Loucy (cell line): ENCODE measurements around the gene VPS37B.

Experiments
- EZH2phosphoT487 ChIP-seq: fragments of 200-600 bp; IDR thresholded peaks from 2 replicates; pipeline ENCODE4 v1.6.1; 2018; ENCODE audit warnings: antibody characterized with exemption, mild to moderate bottlenecking, moderate library complexity, borderline replicate concordance
- TF ChIP-seq, protein P1 (sequence below): fragments of 200-600 bp; sonication (generic); conservative IDR thresholded peaks from 2 replicates; pipeline ENCODE4 v1.5.1; 2014; ENCODE audit warnings: mild to moderate bottlenecking, antibody characterized with exemption, low read length

DNA sequence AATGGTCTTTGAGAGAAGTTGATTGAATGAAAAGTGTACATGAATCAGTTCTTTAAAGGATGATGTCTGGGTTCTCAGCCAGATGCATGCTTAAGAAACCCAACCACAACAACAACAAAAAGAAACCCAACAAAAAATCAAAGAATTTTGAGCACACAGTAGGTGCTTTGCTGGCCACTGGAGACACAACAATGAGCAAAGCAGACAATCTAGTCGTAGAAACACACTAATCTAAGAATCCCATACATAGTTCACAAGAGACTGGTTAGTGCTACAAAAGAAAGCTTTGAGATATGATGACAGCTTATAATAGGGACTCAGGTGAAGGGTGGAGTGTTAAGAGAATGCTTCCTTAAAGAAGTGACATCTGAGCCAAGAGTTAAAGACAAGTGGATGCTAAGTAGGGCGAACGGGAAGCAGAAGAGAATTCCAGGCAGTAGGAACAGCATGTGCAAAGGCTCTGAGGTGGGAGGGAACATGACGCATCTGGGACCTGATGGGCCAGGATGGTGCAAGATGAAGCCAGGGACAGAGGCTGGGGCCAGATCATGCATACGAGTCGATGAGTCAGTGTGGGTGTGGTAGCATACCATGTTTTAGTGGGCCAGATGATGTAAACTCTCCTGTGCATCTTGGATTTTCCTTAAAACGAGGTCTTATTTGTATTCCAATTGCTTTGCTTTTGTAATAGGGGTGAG is 65.3 kb downstream of the VPS37B start:
- TF ChIP-seq, protein P1, sequence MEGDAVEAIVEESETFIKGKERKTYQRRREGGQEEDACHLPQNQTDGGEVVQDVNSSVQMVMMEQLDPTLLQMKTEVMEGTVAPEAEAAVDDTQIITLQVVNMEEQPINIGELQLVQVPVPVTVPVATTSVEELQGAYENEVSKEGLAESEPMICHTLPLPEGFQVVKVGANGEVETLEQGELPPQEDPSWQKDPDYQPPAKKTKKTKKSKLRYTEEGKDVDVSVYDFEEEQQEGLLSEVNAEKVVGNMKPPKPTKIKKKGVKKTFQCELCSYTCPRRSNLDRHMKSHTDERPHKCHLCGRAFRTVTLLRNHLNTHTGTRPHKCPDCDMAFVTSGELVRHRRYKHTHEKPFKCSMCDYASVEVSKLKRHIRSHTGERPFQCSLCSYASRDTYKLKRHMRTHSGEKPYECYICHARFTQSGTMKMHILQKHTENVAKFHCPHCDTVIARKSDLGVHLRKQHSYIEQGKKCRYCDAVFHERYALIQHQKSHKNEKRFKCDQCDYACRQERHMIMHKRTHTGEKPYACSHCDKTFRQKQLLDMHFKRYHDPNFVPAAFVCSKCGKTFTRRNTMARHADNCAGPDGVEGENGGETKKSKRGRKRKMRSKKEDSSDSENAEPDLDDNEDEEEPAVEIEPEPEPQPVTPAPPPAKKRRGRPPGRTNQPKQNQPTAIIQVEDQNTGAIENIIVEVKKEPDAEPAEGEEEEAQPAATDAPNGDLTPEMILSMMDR: no peak
- no peak for TF ChIP-seq EZH2phosphoT487
